Measurements from ENCODE around the gene WFS1. TPM values are rescaled to one million over a fixed set of nuclear protein-coding genes. Genes with fewer than 3 reads are reported as not detected.

Gene WFS1
- total and polyA plus RNA-seq, 2 donors (not counting 3 experiments of a cell fraction or from before 2014, with no cell fraction given), result 48.2 to 70.0 TPM

GRCh38 chr4:6252051-6252450, 17.6 kb upstream of the WFS1 start:
- peaks cover under 1% of the 10 kb centered on the region for H3K4me1 ChIP-seq (ENCODE audit: control insufficient read depth, extremely low read depth, insufficient read depth, low read length)
- POLR2A ChIA-PET, result no interaction called here
- FAIRE-seq, result no peak

More at GRCh38 chr4:6252051-6252450, 17.6 kb upstream of the WFS1 start:
- CTCF ChIA-PET, result interaction anchor here (1.7 to 8.9 kb wide), 4 partner anchors 9 to 296 kb away, joined by 11 to 808 read pairs (median 138); no protein-coding TSS in a partner anchor
- no TSS peak for BruUV-seq (replicated peaks)
- Histone ChIP-seq H3K9me1 (replicated peaks; ENCODE audit: control insufficient read depth, extremely low read depth, insufficient read depth, low read length) (no peaks in the 10 kb centered on the region), H3K4me3 (replicated peaks in 1 of 3; ENCODE audit: insufficient read depth in 1 of 3, low read depth in 1 of 3, low read length in 3 of 3) (no peak overlapping the region), H3K4me2 (ENCODE audit: insufficient read depth, low read length) (no peak overlapping the region), H2AFZ (ENCODE audit: low read depth, low read length) (no peak overlapping the region), H3K9me3 (replicated peaks; ENCODE audit: control insufficient read depth, insufficient read depth, low read length) (no peaks in the 10 kb centered on the region), H3K9ac (replicated peaks; ENCODE audit: extremely low read depth, insufficient read depth, low read length) (no peak overlapping the region), H3K27ac (ENCODE audit: insufficient read depth, low read depth, low read length) (no peak overlapping the region), H4K20me1 (replicated peaks; ENCODE audit: control insufficient read depth, extremely low read depth, insufficient read depth, low read length) (no peaks in the 10 kb centered on the region), H3K27me3 (ENCODE audit: control insufficient read depth in 2 of 2, insufficient read depth in 2 of 2, low read length in 2 of 2) (peaks cover 5 to 6% of the 10 kb centered on the region in 2 experiments), H3K36me3 (ENCODE audit: control insufficient read depth in 2 of 2, extremely low read depth in 1 of 2, insufficient read depth in 2 of 2, low read length in 2 of 2) (no peaks in the 10 kb centered on the region), H3K79me2 (ENCODE audit: control insufficient read depth, insufficient read depth, low read length) (no peaks in the 10 kb centered on the region)
- dilution Hi-C loops (cut with MboI; ENCODE audit: extremely low pct_ligation_motif_present, low sequenced_read_pairs), result no loop called here
- TF ChIP-seq FOS (IDR thresholded peaks at IDR 0.05; ENCODE audit: borderline replicate concordance, insufficient read depth, low read length) (no peak), EZH2 (IDR thresholded peaks at IDR 0.05; ENCODE audit: borderline replicate concordance, low read depth, low read length, severe bottlenecking) (no peak), POLR2AphosphoS5 (IDR thresholded peaks at IDR 0.05; ENCODE audit: insufficient read depth, low read depth, low read length) (no peak), GATA2 (IDR thresholded peaks at IDR 0.05; ENCODE audit: insufficient read depth, insufficient read length, low read depth, low read length) (no peak), CTCF (IDR thresholded peaks at IDR 0.05; ENCODE audit: extremely low read depth in 1 of 2, insufficient read depth in 1 of 2, low read depth in 1 of 2, low read length in 2 of 2) (no peak), JUN (IDR thresholded peaks at IDR 0.05; ENCODE audit: borderline replicate concordance, insufficient read depth, insufficient read length, low read depth) (no peak), MYC (IDR thresholded peaks at IDR 0.05; ENCODE audit: low read depth, low read length) (no peak), MAX (IDR thresholded peaks at IDR 0.05; ENCODE audit: insufficient read depth, insufficient read length) (no peak), POLR2A (IDR thresholded peaks at IDR 0.05; ENCODE audit: low read depth, low read length) (no peak)
- DNase-seq (ENCODE audit: low read depth, low spot score), result no peak
- intact Hi-C loops (cut with micrococcal nuclease), result no loop called here
